HepG2 (cell line): Measurements from ENCODE around the gene B3GNT8. TPM values are rescaled to one million over a fixed set of nuclear protein-coding genes. Genes with fewer than 3 reads are reported as not detected.

Experiments
- CBFB ChIP-seq: sonication (generic); formaldehyde crosslinking; IDR thresholded peaks from 2 replicates; pipeline ENCODE4 v1.4.0; 2020; ENCODE audit warnings: missing genetic modification reagents
- EP300 ChIP-seq, 3 experiments: sonication (generic) in 1 of 3; formaldehyde crosslinking in 1 of 3; IDR thresholded peaks; 2 replicates each; pipeline versions ENCODE4 v1.5.1 to v1.6.1; 2011 to 2020; ENCODE audit warnings: low read depth in 2 of 3, low read length in 2 of 3, borderline replicate concordance in 1 of 3, improper control_type of control experiment in 1 of 3, mild to moderate bottlenecking in 1 of 3, missing genetic modification reagents in 1 of 3, moderate library complexity in 1 of 3
- GFI1 ChIP-seq: sonication (generic); formaldehyde crosslinking; IDR thresholded peaks from 2 replicates; pipeline ENCODE4 v1.5.0; 2020; ENCODE audit warnings: missing genetic modification reagents, mild to moderate bottlenecking, borderline replicate concordance
- HDAC2 ChIP-seq: sonication (generic); formaldehyde crosslinking; IDR thresholded peaks from 2 replicates; pipeline ENCODE4 v1.4.0; 2020; ENCODE audit warnings: missing genetic modification reagents
- MED1 ChIP-seq: sonication (generic); formaldehyde crosslinking; IDR thresholded peaks from 2 replicates; pipeline ENCODE4 v1.4.0; 2020; ENCODE audit warnings: missing genetic modification reagents
- MED13 ChIP-seq: sonication (generic); formaldehyde crosslinking; IDR thresholded peaks from 2 replicates; pipeline ENCODE4 v1.5.0; 2020; ENCODE audit warnings: missing genetic modification reagents
- RARG ChIP-seq: sonication (generic); formaldehyde crosslinking; IDR thresholded peaks from 2 replicates; pipeline ENCODE4 v1.4.0; 2020; ENCODE audit warnings: low read depth, mild to moderate bottlenecking, missing genetic modification reagents
- STAT6 ChIP-seq: sonication (generic); formaldehyde crosslinking; IDR thresholded peaks from 2 replicates; pipeline ENCODE4 v1.4.0; 2020; ENCODE audit warnings: missing genetic modification reagents, mild to moderate bottlenecking, borderline replicate concordance
- ZFP37 ChIP-seq: sonication (generic); formaldehyde crosslinking; IDR thresholded peaks from 2 replicates; pipeline ENCODE4 v1.4.0; 2020; ENCODE audit warnings: missing genetic modification reagents, borderline replicate concordance
- ZNF280B ChIP-seq: sonication (generic); formaldehyde crosslinking; IDR thresholded peaks from 2 replicates; pipeline ENCODE4 v1.5.0; 2020; ENCODE audit warnings: missing genetic modification reagents, mild to moderate bottlenecking, borderline replicate concordance
- ZNF432 ChIP-seq: sonication (generic); formaldehyde crosslinking; IDR thresholded peaks from 2 replicates; pipeline ENCODE4 v1.5.0; 2020; ENCODE audit warnings: missing genetic modification reagents, mild to moderate bottlenecking, borderline replicate concordance
- ZNF512B ChIP-seq: sonication (generic); formaldehyde crosslinking; IDR thresholded peaks from 2 replicates; pipeline ENCODE4 v1.5.1; 2020; ENCODE audit warnings: missing genetic modification reagents, mild to moderate bottlenecking, borderline replicate concordance
- ZNF572 ChIP-seq: sonication (generic); formaldehyde crosslinking; IDR thresholded peaks from 2 replicates; pipeline ENCODE4 v1.5.1; 2020; ENCODE audit warnings: mild to moderate bottlenecking, missing genetic modification reagents
- ZNF605 ChIP-seq: sonication (generic); formaldehyde crosslinking; IDR thresholded peaks from 2 replicates; pipeline ENCODE4 v1.8.0; 2022; ENCODE audit warnings: mild to moderate bottlenecking, missing genetic modification reagents
- ZNF7 ChIP-seq: IDR thresholded peaks from 2 replicates; pipeline ENCODE4 v1.6.1; 2016; ENCODE audit warnings: missing biosample characterization, missing genetic modification reagents
- ZNF740 ChIP-seq: sonication (generic); formaldehyde crosslinking; IDR thresholded peaks from 2 replicates; pipeline ENCODE4 v1.4.0; 2020; ENCODE audit warnings: missing genetic modification reagents
- ZNF800 ChIP-seq: sonication (generic); formaldehyde crosslinking; IDR thresholded peaks from 2 replicates; pipeline ENCODE4 v1.4.0; 2020; ENCODE audit warnings: missing genetic modification reagents
- ZSCAN20 ChIP-seq: sonication (generic); formaldehyde crosslinking; IDR thresholded peaks from 2 replicates; pipeline ENCODE4 v1.4.0; 2020; ENCODE audit warnings: missing genetic modification reagents, mild to moderate bottlenecking, borderline replicate concordance
- polyA plus RNA-seq, 8 experiments: library from polyadenylated mRNA; depleted of rRNA in 3 of 8; stranded (reverse) in 7 of 8; unstranded in 1 of 8; fragments of >200 nt; fragmentation: Illumina TruSeq in 4 of 8; extraction: Trizol in 4 of 8; gene quantifications; 2 replicates each; pipeline versions ENCODE4 v1.2.1 to v1.2.3, GENCODE V29; 2011 to 2016; ENCODE audit warnings: low read depth in 4 of 8, missing spikeins in 1 of 8, mixed read lengths in 1 of 8; ENCODE audit not compliant: insufficient read depth in 1 of 8
- total RNA-seq, 5 experiments: library from RNA; depleted of rRNA; stranded (reverse); fragments of >200 nt; fragmentation: Illumina TruSeq; extraction: Trizol; gene quantifications; 2 replicates each; pipeline ENCODE4 v1.2.3, GENCODE V29; 2016; ENCODE audit warnings: low read depth in 1 of 5

B3GNT8 gene
- total and polyA plus RNA-seq, 2 of the 13 experiments (the other 11 are each of a cell fraction or from before 2014, with no cell fraction given) = 0.26 to 1.9 TPM

- TF ChIP-seq STAT6 (CRISPR knock-in tag) (no peak), ZNF512B (CRISPR knock-in tag) (no peak), ZSCAN20 (CRISPR knock-in tag) (no peak), ZNF605 (CRISPR knock-in tag) (no peak), ZNF432 (CRISPR knock-in tag) (no peak), EP300 (IDR thresholded peaks at IDR 0.05; ENCODE audit: low read depth in 2 of 2, low read length in 2 of 2) (peak in 1 of 2 experiments; percentile 57; a peak in 2 of 4 replicates), EP300 (CRISPR knock-in tag; IDR thresholded peaks at IDR 0.05; ENCODE audit: borderline replicate concordance) (no peak), HDAC2 (CRISPR knock-in tag) (0 out of 2 replicates have a peak, but pooled peaks have one; percentile 18), MED1 (CRISPR knock-in tag) (peak; percentile 59), ZNF7 (CRISPR knock-in tag) (no peak), MED13 (CRISPR knock-in tag) (no peak), ZFP37 (CRISPR knock-in tag) (no peak), ZNF800 (no peak), CBFB (CRISPR knock-in tag) (no peak), ZNF740 (no peak), ZNF572 (CRISPR knock-in tag) (no peak), RARG (CRISPR knock-in tag) (no peak), GFI1 (CRISPR knock-in tag) (no peak), ZNF280B (CRISPR knock-in tag) (no peak)
These were observed 2.6 kb downstream of the B3GNT8 start (continued) for GRCh38 chr19:41424335-41425173.
